ENCODE measurements around the gene LIAS.
A peak's percentile ranks its signal among the peaks of the same experiment; 100 is the strongest.
"Not testable (repeated sequence)": the region's sequence is repeated elsewhere in the genome, so short reads cannot be mapped to it uniquely, and the experiment has no call there.

LIAS gene

GRCh38 chr4:39502019-39502663 lies 43.3 kb downstream of the LIAS start:
- no peak for DNase-seq

- DNase-seq: not testable (repeated sequence)
Measured at GRCh38 chr4:39502664-39503035, 43.8 kb downstream of the LIAS start.

GRCh38 chr4:39504538-39504937 lies 45.7 kb downstream of the LIAS start:
- no peak for DNase-seq

- no peak for DNase-seq
Measured at GRCh38 chr4:39505581-39505980, 46.7 kb downstream of the LIAS start.

- DNase-seq: no peak
Measured at GRCh38 chr4:39510348-39510929, 51.6 kb downstream of the LIAS start.

- not testable (repeated sequence) for DNase-seq
Measured at GRCh38 chr4:39514266-39514665, 55.4 kb downstream of the LIAS start.

- DNase-seq: no peak
Measured at GRCh38 chr4:39514888-39515401, 56.1 kb downstream of the LIAS start.

GRCh38 chr4:39515669-39516401 lies 57.0 kb downstream of the LIAS start:
- not testable (repeated sequence) for DNase-seq

- DNase-seq: no peak
Measured at GRCh38 chr4:39516407-39516966, 57.6 kb downstream of the LIAS start.

GRCh38 chr4:39518484-39518883 lies 59.6 kb downstream of the LIAS start:
- DNase-seq: no peak

GRCh38 chr4:39521253-39521919 lies 62.5 kb downstream of the LIAS start:
- no peak for DNase-seq

- DNase-seq: no peak
Measured at GRCh38 chr4:39522068-39522467, 63.2 kb downstream of the LIAS start.

- no peak for DNase-seq
Measured at GRCh38 chr4:39524161-39524957, 65.5 kb downstream of the LIAS start.

GRCh38 chr4:39525822-39526690 lies 67.2 kb downstream of the LIAS start:
- DNase-seq: no peak

- DNase-seq: no peak
Measured at GRCh38 chr4:39526765-39527295, 68.0 kb downstream of the LIAS start.

- peak; percentile 92 for DNase-seq
Measured at GRCh38 chr4:39527296-39528060, 68.6 kb downstream of the LIAS start, which contains the start of gene UGDH. Gene UGDH, minus strand, starts transcription at chr4:39527439. Its CDS starts 5,927 bp downstream, at chr4:39521512.

GRCh38 chr4:39528061-39528465 lies 69.2 kb downstream of the LIAS start:
- DNase-seq: no peak
